ENCODE measurements around the gene P2RX7.

The P2RX7 gene

DNA sequence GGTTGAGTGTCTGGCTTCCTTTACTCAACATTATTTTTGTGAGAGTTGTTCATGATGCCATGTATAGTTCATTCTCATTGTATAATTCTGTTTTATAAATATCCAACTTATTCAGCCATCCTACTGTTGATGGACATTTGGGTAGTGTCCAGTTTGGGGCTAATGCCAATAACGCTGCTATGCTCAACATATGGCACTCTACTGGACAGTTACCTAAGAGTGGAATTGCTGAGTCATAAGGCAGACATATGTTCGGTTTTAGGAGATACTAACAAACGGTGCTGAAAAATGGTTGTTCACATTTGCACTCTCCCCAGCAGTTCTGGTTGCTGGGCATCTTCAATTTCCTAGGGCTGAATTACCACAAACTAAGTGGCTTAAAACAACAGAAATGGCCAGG lies 48.5 kb downstream of the P2RX7 start:
- H3K4me3 ChIP-seq (ENCODE audit: low read depth, low read length): no peak overlapping the region
- TF ChIP-seq CTCF (IDR thresholded peaks at IDR 0.05; ENCODE audit: insufficient read depth, low read depth, low read length, missing control alignments): no peak
- DNase-seq (ENCODE audit: low read depth): no peak

GRCh38 chr12:121182222-121182893 lies 49.7 kb downstream of the P2RX7 start:
- no peak for TF ChIP-seq CTCF (IDR thresholded peaks at IDR 0.05; ENCODE audit: insufficient read depth, low read depth, low read length, missing control alignments)
- H3K4me3 ChIP-seq (ENCODE audit: low read depth, low read length): no peak overlapping the region
- DNase-seq (ENCODE audit: low read depth): peak; percentile 45

GRCh38 chr12:121184425-121184824 lies 51.7 kb downstream of the P2RX7 start:
- TF ChIP-seq CTCF (IDR thresholded peaks at IDR 0.05; ENCODE audit: insufficient read depth, low read depth, low read length, missing control alignments): no peak
- DNase-seq (ENCODE audit: low read depth): no peak
- no peak overlapping the region for H3K4me3 ChIP-seq (ENCODE audit: low read depth, low read length)

DNA sequence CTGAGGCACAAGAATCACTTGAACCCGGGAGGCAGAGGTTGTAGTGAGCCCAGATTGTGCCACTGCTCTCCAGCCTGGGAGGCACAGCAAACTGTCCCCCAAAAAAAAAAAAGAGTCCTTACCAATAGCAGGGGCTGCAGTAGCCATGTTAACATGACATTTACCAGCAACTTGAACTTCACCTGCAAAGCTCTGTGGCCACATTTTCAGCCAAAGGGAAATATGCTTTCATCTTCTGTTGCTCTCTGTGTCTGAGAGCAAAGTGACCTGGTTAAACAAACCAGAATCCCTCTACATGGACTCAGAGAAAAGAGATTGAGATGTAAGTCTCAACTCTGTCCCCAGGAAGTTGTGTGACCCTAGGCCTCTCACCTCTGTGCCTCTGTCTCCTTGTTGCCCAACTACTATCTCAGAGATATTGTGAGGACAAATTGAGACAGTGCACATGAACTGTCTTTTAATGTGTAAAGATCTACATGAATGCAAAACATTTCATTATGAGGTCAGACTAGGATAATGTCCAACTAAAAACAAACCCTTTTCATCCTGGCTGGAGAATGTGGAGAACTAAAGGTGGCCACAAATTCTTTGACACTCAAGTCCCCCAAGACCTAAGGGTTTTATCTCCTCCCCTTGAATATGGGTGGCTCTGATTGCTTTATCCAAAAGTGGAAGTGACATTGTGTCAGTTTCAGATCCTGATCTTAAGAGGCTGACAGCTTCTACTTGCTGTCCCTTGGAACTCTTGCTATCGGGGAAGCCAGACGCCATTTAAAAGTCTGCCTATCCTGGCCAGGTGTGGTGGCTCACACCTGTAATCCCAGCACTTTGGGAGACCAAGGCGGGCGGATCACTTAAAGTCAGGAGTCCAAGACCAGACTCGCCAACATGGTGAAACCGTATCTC lies 52.6 kb downstream of the P2RX7 start:
- TF ChIP-seq CTCF (IDR thresholded peaks at IDR 0.05; ENCODE audit: insufficient read depth, low read depth, low read length, missing control alignments): no peak

DNA sequence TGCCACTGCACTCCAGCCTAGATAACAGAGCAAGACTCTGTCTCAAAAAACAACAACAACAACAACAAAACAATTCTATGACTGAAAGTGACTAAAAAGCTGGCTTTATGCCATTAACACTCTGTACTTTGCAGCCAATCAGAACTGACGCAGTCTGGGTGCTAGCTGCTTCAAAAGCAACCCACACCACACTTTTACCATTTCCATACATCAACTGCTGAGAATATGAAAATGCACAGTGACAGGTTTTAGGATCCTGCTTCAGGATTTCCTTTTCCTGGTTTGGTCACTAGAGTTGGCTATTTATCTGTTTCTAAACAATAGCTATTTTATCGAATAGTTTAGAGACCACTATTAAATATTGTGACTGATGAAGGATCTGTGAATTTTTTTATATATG lies 54.1 kb downstream of the P2RX7 start:
- no peak for TF ChIP-seq CTCF (IDR thresholded peaks at IDR 0.05; ENCODE audit: insufficient read depth, low read depth, low read length, missing control alignments)
- no peak overlapping the region for H3K4me3 ChIP-seq (ENCODE audit: low read depth, low read length)
- no peak for DNase-seq (ENCODE audit: low read depth)

More for the DNA sequence above, 52.6 kb downstream of the P2RX7 start:
- no peak overlapping the region for H3K4me3 ChIP-seq (ENCODE audit: low read depth, low read length)
- peak; percentile 16 for DNase-seq (ENCODE audit: low read depth)

DNA sequence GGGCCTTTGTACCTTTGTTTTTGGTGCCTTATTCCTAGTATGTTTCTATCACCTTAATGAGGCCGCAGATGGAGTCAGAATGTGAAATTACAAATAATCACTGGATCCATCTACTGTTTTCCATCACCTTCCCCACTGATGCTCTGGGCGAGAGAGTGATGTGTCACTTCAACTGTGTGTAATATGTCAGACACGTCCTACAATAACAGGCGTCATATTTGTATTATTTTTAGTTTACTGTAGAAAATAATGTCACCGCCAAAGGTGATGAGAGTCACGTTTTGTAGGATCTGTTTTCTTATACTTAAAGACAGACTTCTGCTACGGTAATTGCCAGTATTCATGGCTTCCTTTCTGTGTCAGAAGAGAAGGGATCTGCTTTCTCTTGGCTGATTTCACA lies 54.8 kb downstream of the P2RX7 start:
- no peak overlapping the region for H3K4me3 ChIP-seq (ENCODE audit: low read depth, low read length)
- TF ChIP-seq CTCF (IDR thresholded peaks at IDR 0.05; ENCODE audit: insufficient read depth, low read depth, low read length, missing control alignments): no peak
- DNase-seq (ENCODE audit: low read depth): no peak
